Subcutaneous adipose tissue (tissue), 4 donors: ENCODE results near the gene SERPINB6. TPM values are rescaled to one million over a fixed set of nuclear protein-coding genes. Genes with fewer than 3 reads are reported as not detected.

Source experiments
- total RNA-seq, 4 donors: library from RNA; depleted of rRNA; stranded (reverse); fragments of >200 nt; gene quantifications; one replicate each; pipeline ENCODE4 v1.1.0, GENCODE V29; 2016
- TF ChIP-seq, protein P1 (sequence below): fragments of 450-650 bp; IDR thresholded peaks from one replicate; pipeline ENCODE4 v1.5.1; 2016; ENCODE audit warnings: low read depth, mild to moderate bottlenecking, control low read depth, antibody characterized with exemption, moderate library complexity

Gene SERPINB6
- total RNA-seq, 4 donors from 2014 or later = 111 to 243 (median 166) TPM

DNA sequence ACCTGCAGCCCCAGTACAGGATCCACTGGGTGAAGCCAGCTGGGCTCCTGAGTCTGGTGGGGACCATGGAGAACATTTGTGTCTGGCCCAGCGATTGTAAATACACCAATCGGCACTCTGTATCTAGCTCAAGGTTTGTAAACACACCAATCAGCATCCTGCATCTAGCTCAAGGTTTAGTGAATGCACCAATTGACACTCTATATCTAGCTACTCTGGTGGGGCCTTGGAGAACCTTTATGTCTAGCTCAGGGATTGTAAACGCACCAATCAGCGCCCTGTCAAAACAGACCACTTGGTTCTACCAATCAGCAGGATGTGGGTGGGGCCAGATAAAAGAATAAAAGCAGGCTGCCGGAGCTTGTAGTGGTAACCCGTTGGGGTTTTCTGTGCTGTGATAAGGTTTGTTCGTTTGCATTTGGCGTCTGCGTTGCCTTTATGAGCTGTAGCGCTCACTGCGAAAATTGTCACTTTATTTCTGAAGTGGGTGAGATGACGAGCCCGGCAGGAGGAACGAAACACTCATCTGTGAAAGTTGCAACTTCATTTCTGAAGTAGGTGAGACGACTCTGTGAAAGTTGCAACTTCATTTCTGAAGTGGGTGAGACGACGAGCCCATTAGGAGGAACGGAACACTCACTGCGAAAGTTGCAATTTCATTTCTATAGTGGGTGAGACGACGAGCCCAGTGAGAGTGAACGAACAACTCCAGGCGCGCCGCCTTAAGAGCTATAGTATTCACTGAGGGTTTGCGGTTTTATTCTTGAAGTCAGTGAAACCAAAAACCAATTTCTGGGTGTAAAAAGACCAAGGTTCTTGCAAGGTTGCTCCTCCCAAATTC is 31.1 kb downstream of the SERPINB6 start:
- TF ChIP-seq, protein P1, sequence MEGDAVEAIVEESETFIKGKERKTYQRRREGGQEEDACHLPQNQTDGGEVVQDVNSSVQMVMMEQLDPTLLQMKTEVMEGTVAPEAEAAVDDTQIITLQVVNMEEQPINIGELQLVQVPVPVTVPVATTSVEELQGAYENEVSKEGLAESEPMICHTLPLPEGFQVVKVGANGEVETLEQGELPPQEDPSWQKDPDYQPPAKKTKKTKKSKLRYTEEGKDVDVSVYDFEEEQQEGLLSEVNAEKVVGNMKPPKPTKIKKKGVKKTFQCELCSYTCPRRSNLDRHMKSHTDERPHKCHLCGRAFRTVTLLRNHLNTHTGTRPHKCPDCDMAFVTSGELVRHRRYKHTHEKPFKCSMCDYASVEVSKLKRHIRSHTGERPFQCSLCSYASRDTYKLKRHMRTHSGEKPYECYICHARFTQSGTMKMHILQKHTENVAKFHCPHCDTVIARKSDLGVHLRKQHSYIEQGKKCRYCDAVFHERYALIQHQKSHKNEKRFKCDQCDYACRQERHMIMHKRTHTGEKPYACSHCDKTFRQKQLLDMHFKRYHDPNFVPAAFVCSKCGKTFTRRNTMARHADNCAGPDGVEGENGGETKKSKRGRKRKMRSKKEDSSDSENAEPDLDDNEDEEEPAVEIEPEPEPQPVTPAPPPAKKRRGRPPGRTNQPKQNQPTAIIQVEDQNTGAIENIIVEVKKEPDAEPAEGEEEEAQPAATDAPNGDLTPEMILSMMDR = no peak

DNA sequence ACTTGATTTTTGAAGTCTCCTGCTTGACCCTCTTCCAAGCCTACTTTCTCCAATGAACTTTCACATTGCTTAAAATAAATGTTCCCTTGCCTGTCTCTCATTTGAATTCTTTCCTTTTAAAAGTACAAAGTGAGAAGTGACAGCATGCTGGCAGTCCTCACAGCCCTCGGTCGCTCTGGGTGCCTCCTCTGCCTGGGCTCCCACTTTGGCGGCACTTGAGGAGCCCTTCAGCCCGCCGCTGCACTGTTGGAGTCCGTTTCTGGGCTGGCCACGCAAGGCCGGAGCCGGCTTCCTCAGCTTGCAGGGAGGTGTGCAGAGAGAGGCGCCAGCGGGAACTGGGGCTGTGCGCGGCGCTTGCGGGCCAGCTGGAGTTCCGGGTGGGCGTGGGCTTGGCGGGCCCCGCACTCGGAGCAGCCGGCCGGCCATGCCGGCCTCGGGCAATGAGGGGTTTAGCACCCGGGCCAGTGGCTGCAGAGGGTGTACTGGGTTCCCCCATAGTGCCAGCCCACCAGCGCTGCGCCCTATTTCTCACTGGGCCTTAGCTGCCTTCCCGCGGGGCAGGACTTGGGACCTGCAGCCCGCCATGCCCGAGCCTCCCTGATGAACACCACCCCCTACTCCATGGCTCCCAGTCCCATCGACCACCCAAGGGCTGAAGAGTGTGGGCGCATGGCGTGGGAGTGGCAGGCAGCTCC is 31.9 kb downstream of the SERPINB6 start:
- TF ChIP-seq, protein P1 = no peak

DNA sequence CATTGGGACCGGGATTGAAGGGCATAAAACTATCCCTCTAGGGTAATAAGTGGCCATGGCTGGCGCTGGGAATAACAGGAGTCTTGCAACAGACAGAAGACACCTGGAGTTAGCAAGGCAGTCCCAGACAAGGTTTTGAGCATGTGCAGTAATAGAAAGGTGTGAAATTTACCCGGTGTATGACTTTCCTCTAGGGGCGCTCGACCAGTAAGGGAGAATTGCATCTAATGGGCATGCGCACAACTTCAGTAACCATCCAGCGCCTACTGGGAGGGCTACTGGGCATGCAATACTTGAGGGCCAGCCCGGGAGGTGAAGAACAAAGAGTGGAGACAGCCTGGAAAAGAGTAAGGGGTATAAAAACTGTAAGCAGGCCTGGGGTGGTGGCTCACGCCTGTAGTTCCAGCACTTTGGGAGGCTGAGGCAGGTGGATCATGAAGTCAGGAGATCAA is 32.7 kb downstream of the SERPINB6 start:
- TF ChIP-seq, protein P1 = no peak

DNA sequence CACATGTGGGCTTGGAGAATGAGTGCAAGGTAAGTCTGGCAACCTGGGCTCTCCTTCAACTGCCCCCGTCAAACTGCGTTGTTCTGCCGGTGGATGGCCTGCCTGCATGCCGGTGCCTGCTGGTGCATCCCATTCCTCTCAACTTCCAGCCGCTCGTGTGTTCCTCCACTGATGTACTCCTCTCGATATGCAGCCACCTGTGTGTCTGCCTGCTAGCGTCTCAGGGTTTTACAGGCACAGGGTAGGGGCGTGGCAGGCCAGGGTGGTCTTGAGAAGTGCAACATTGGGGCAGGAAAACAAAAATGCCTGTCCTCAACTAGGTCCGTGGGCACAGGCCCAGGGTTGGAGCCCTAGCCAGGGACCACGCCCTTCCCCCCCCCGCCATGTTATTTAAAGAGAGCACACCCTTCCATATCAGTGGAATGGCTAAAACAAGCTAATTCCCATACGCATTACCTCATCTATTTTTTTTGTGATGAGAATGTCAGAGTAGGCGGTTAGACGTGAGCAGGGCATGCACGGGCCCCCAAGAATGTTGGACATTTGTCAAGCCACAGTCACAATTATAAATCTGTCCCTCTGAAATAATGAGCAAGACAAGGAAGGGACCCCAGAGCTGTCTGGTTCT is 33.2 kb downstream of the SERPINB6 start:
- TF ChIP-seq, protein P1 = no peak

DNA sequence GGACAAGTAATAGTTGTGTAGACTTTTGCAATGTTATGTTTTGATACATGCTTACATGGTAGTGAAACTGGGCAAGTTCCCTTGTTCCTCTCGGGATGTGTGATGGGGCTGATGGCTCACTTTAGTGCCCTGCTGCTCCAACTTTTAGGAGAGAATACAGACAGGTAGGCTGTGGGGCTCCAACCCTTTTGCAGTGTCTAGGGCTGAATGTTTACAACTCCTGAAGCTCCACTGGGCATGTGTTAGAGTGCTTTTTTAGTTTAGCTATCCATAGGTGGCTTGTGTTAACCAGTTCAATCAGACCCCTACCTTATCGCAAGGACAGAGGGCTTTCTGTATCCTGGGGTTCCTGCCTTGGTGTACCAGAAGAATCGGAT is 33.8 kb downstream of the SERPINB6 start:
- TF ChIP-seq, protein P1 = no peak

DNA sequence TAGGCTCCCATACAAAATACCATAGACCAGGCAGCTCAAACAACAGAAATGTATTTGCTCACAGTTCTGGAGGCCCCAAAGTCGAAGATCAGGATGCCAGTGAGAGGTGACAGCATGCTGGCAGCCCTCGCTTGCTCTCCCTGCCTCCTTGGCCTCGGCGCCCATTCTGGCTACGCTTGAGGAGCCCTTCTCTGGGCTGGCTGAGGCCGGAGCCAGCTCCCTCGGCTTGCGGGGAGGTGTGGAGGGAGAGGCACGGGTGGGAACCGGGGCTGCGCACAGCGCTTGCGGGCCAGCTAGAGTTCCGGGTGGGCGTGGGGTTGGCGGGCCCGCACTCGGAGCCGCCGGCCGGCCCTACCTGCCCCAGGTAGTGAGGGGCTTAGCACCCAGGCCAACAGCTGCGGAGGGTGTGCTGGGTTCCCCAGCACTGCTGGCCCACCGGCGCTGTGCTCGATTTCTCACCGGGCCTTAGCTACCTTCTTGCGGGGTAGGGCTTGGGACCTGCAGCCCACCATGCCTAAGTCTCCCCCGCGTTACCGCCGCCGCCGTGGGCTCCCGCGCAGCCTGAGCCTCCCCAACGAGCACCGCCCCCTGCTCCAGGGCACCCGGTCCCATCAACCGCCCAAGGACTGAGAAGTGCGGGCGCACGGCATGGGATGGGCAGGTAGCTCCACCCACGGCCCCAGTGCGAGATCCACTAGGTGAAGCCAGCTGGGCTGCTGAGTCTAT is 35.6 kb downstream of the SERPINB6 start:
- TF ChIP-seq, protein P1 = no peak
